M059J (cell line): ENCODE measurements around the gene N4BP2L1. TPM values are rescaled to one million over a fixed set of nuclear protein-coding genes. Genes with fewer than 3 reads are reported as not detected.

Experiments used
- DNase-seq: peaks from one replicate; pipeline ENCODE4 v3.0.0-alpha.2; 2012; ENCODE audit warnings: low read depth
- total RNA-seq: library from RNA; depleted of rRNA; stranded (reverse); fragments of >200 nt; shearing (Covaris generic); gene quantifications from 2 replicates; pipeline ENCODE4 v1.2.3, GENCODE V29; 2014; rRNA removed

N4BP2L1 gene
- 0.66 and 2.1 TPM in 2 replicates for total RNA-seq

DNA sequence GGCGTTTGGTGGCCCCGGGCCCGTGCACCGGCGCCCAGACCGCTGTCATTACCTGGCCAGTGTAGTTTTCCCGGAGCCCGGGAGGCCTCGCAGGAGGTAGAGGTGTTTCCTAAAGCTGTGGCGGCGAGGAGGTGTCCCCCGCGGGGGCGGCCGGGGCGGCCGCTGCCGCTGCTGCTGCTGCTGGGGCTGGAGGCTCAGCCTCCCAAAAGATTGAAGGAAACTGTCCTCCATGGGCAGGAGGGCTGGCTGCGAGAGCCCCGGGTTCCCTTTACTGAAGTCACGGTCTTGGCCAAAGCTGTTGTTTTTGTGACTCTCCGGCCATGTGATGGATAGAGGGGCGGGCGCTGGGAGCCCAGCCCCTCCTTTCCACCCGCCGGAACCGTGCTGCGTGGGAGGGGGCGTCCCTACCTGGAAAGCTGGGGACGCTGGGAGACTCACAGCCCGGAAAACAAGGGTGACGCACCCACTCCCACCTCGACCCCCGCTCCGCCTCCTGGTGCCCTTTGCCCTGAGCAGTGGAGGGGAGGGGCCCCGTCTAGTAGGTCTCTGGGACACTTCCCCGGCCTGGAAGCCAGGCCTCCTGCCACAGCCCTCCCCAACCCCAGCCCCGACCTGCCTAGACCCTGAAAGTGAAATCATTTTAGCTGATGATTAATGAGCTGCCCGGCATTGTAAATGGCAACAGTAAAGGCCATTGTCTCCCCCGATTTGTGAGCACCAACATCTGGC is at the start of gene N4BP2L1:
Gene N4BP2L1, minus strand, starts transcription at position 279 of the 729 bp plus-strand sequence. Its CDS starts 48 bp downstream, at position 231.
- DNase-seq, result peak; percentile 56

- no peak for DNase-seq
Measured at GRCh38 chr13:32476892-32477291, 49.0 kb upstream of the N4BP2L1 start.

GRCh38 chr13:32476021-32476731 is 48.2 kb upstream of the N4BP2L1 start:
- DNase-seq, result no peak

DNA sequence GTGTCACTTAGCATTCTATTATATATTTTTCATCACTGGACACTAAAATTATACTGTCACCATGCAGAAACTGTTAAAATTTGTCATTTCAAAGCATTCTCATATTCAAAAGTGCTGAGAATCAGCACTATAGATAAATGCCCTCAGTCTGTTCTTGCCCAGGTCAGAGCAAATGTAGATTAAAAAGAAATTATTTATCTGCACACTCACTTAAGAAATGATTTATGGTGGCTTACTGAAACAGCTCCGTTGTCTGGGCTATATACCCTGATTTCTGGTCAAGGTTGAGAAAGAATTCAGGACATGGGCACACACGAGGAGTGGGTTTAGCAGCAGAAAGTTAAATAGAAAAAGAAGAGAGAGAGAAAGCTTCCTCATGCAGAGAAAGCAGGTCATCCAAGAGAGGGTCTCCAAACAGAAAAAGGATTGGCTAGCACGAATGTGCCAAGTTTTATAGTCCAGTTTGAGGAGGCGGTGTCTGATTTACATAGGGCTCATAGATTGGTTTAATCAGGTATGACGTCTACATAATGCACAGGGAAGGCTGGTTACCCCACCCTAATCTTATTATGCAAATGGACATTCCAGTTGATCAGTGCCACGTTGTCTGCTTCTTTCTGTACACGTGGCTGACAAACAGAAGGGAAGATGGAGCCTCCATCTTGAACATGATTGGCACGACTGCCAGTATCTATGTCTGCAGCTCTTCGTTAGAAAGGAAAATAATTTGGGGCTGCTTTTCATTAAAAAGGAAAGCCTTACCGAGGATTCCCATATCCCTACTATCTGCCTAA is 47.3 kb upstream of the N4BP2L1 start:
- no peak for DNase-seq

DNA sequence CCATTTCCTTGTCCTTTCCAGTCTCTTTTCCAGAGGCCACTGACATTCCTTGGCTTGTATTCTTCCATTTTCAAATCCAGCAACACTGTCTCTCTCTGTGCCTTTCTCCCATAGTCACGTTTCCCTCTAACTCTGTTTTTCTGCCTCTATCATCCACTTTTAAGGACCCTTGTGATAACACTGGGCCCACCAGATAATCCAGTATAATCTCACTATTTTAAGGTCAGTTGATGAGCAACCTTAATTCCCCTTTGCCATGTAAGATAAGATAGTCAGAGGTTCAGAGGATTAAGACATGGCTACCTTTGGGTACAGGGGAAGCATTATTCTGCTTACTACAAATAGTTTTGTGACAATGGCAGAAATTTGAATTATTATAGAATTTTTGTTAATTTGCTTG is 45.7 kb upstream of the N4BP2L1 start:
- DNase-seq, result no peak

- no peak for DNase-seq
Measured at GRCh38 chr13:32472194-32472621, 44.3 kb upstream of the N4BP2L1 start.

GRCh38 chr13:32471187-32471922 is 43.4 kb upstream of the N4BP2L1 start:
- DNase-seq, result no peak

DNA sequence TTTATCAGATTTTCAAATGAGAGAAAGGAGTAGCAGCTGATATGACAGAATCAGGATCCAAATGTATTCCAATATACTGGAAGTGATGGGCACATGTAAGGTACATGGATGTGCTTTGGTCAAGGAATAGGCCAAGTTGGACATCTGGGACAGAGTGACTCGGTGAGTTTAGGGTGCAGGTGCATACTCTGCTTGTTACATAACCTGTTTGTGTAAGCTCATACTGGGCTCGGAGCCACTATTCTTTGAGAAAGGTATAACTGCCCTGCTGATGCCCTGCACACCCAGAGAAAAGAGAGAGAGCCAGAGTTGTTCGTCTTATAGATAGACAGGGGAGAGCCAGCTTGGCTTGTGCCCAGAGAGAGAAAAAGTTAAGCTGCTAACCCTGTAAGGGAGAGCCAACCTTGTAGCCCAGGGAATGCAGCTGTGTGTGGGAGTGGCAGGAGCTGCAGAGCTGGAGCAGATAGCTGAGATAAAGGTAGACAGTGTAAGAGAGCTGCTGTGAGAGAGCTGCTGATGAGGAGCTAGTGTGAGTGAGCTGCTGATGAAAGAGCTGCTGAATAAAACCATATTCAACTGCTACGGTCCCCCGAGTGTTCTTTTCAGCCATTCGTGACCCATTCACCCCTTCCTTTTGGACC is 40.7 kb upstream of the N4BP2L1 start:
- no peak for DNase-seq

- DNase-seq, result no peak
Measured at GRCh38 chr13:32456591-32456990, 28.7 kb upstream of the N4BP2L1 start.

- DNase-seq, result no peak
Measured at GRCh38 chr13:32455594-32455903, 27.6 kb upstream of the N4BP2L1 start.

GRCh38 chr13:32454886-32455593 is 27.1 kb upstream of the N4BP2L1 start:
- DNase-seq, result no peak

DNA sequence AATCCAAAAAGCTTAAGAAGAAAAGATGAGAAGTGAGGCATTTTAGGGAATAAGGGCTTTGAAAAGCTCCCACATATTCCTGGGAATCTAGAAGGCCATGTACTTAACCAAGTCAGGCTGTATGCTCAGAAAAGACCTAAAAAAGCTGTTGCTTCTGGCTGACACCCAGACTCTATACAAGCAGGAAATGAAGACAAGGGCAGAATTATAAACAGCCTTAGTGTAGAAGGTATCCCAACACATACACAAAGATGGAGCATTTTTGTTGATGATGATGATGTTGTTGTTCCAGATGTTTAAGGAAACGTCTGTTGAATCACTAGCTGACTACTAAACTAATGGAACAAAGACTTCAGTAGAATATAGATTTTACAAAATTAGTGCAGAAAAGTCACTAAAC is 26.1 kb upstream of the N4BP2L1 start:
- no peak for DNase-seq

DNA sequence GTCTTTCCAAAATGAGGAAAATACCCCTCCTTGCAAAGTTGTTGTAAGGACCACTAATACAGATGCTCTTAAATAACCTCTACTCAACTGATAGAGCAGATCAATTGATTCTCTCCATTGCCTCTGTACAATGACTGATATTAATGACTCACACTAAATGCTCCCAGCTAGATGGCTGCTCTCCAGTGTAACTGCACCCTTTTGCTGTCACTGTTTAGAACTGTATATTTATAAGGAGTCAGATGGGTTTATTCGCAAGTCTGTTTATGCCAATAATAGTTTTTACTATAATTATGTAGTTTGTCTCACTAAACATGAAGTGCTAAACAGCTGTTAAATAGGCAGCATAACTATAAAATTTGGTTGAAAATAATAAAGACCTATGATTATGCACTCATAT is 21.0 kb upstream of the N4BP2L1 start:
- DNase-seq, result no peak

- no peak for DNase-seq
Measured at GRCh38 chr13:32447894-32448623, 20.1 kb upstream of the N4BP2L1 start.

GRCh38 chr13:32446773-32447465 is 19.0 kb upstream of the N4BP2L1 start:
- DNase-seq, result no peak

- DNase-seq, result no peak
Measured at GRCh38 chr13:32446220-32446619, 18.3 kb upstream of the N4BP2L1 start.

DNA sequence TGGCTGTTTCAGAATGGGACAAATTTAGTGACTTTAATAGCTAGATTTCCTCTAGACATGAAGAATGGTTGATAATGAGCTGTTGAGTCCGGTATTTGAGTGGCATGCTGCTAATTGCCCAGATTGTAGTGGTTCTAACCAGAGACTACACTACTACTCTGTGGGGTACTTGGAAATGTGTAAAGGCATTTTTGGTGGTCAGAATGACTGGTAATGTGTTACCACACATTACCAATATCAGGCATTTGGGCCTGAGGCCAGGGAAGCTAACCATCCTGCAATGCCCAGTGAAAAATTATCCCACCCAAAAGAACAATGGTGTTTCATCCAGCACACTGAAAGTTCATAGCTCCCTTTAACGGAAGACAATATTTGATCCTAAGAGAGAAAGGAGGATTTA is 17.5 kb upstream of the N4BP2L1 start:
- DNase-seq, result no peak

DNA sequence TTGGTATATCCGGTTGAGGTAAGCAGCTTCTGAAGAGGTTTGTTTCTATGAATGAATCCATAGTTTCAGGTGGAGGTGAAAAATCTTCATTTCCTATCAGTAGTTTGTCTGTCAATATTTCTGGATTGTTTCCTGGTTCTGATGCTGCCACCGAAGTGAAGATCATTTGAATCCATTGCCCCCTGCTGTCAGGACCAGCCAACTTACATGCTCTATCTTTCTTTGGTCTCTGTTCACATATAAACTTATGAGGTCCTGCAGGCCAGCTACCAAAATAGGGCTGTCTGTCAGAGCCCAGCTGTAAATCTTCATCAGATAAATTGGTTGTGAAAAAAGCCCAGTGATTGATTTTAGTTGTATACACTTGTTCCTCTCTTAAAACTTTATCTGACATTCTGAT is 15.2 kb upstream of the N4BP2L1 start:
- DNase-seq, result peak; percentile 11

DNA sequence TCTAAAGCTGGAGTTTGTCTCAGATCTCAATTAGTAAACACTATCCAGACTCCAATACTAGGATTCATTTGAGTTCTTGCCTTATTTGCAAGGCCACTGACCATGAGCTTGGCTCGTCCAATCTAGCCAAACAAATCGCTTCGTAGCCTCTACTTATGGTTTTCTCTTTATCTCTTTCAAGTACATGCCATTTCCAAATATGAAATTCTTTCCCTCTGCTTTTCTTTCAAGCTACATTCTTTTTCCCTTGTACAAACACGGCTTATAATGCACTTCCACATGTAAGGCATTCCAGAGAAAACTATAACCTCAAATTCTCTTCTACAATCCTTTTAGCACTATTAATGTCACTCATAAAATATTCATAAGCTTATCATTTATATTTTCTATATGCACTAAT is 10.9 kb upstream of the N4BP2L1 start:
- DNase-seq, result no peak
